Transverse colon (tissue), 4 donors: ENCODE results near the gene TJP1.

Experiments used
- CTCF ChIP-seq, 5 experiments: fragments of 200-600 bp in 3 of 5; fragments of 450-650 bp in 2 of 5; sonication (generic) in 3 of 5; IDR thresholded peaks; 1 replicate in 2 of 5; 2 replicates in 3 of 5; pipeline ENCODE4 v1.5.1; 2016 to 2017; ENCODE audit warnings: antibody characterized with exemption in 5 of 5, inconsistent platforms in 3 of 5, mild to moderate bottlenecking in 2 of 5, moderate library complexity in 1 of 5
- EP300 ChIP-seq: sonication (generic); formaldehyde crosslinking; IDR thresholded peaks from one replicate; pipeline ENCODE4 v1.6.1; 2017; ENCODE audit warnings: antibody characterized with exemption, low read depth
- POLR2A ChIP-seq: fragments of 450-650 bp; IDR thresholded peaks from one replicate; pipeline ENCODE4 v1.6.1; 2016; ENCODE audit warnings: antibody characterized with exemption, mild to moderate bottlenecking, moderate library complexity
- POLR2AphosphoS5 ChIP-seq, 3 donors: sonication (generic); formaldehyde crosslinking; IDR thresholded peaks; one replicate each; pipeline ENCODE4 v1.6.1; 2016; ENCODE audit warnings: antibody characterized with exemption in 3 of 3

- TF ChIP-seq CTCF (IDR thresholded peaks at IDR 0.05) (no peak), POLR2AphosphoS5 (IDR thresholded peaks at IDR 0.05) (peak; percentile 15 to 69 (median 39)), EP300 (no peak), POLR2A (peak; percentile 39)
Observed at GRCh38 chr15:29677871-29678461, 144.3 kb downstream of the TJP1 start.
